HepG2 (cell line): Measurements from ENCODE around the gene KRTAP1-5. TPM values are rescaled to one million over a fixed set of nuclear protein-coding genes. Genes with fewer than 3 reads are reported as not detected.
"Not testable (repeated sequence)": the region's sequence is repeated elsewhere in the genome, so short reads cannot be mapped to it uniquely, and the experiment has no call there.

Source experiments
- CEBPG ChIP-seq: IDR thresholded peaks from 2 replicates; pipeline ENCODE4 v1.6.1; 2016
- CREM ChIP-seq, 2 experiments: sonication (generic) in 1 of 2; formaldehyde crosslinking in 1 of 2; IDR thresholded peaks; 2 replicates each; pipeline versions ENCODE4 v1.4.0 to v1.6.1; 2016 to 2020; ENCODE audit warnings: antibody characterized with exemption in 1 of 2, mild to moderate bottlenecking in 1 of 2, missing genetic modification reagents in 1 of 2
- GATA4 ChIP-seq: sonication (generic); IDR thresholded peaks from 2 replicates; pipeline ENCODE4 v1.6.1; 2016; ENCODE audit warnings: antibody characterized with exemption, low read depth, borderline replicate concordance
- GFI1 ChIP-seq: sonication (generic); formaldehyde crosslinking; IDR thresholded peaks from 2 replicates; pipeline ENCODE4 v1.5.0; 2020; ENCODE audit warnings: missing genetic modification reagents, mild to moderate bottlenecking, borderline replicate concordance
- HDAC2 ChIP-seq: sonication (generic); formaldehyde crosslinking; IDR thresholded peaks from 2 replicates; pipeline ENCODE4 v1.4.0; 2020; ENCODE audit warnings: missing genetic modification reagents
- HMG20B ChIP-seq: conservative IDR thresholded peaks from 2 replicates; pipeline ENCODE4 v1.6.1; 2016; ENCODE audit warnings: missing genetic modification reagents, missing compliant biosample characterization
- NCOA2 ChIP-seq: sonication (generic); formaldehyde crosslinking; IDR thresholded peaks from 2 replicates; pipeline ENCODE4 v1.8.0; 2022; ENCODE audit warnings: inconsistent platforms
- NCOR1 ChIP-seq: fragments of 200-600 bp; sonication (generic); IDR thresholded peaks from 2 replicates; pipeline ENCODE4 v1.7.0; 2017; ENCODE audit warnings: antibody characterized with exemption, low read length, borderline replicate concordance
- NFIC ChIP-seq: IDR thresholded peaks from 2 replicates; pipeline ENCODE4 v1.6.1; 2012; ENCODE audit warnings: mild to moderate bottlenecking, low read length, inconsistent platforms
- RCOR2 ChIP-seq: IDR thresholded peaks from 2 replicates; pipeline ENCODE4 v1.6.1; 2016; ENCODE audit warnings: missing biosample characterization, missing genetic modification reagents
- RXRB ChIP-seq: IDR thresholded peaks from 2 replicates; pipeline ENCODE4 v1.6.1; 2016; ENCODE audit warnings: borderline replicate concordance, missing genetic modification reagents, missing compliant biosample characterization
- SOX5 ChIP-seq: IDR thresholded peaks from 2 replicates; pipeline ENCODE4 v1.6.1; 2016; ENCODE audit warnings: borderline replicate concordance
- TBL1XR1 ChIP-seq: fragments of 150-350 bp; IDR thresholded peaks from 2 replicates; pipeline ENCODE4 v1.6.1; 2014; ENCODE audit warnings: borderline replicate concordance, low read length; ENCODE audit not compliant: partially characterized antibody
- ZNF205 ChIP-seq: IDR thresholded peaks from 2 replicates; pipeline ENCODE4 v1.6.1; 2018; ENCODE audit warnings: missing biosample characterization, missing genetic modification reagents
- polyA plus RNA-seq, 8 experiments: library from polyadenylated mRNA; depleted of rRNA in 3 of 8; stranded (reverse) in 7 of 8; unstranded in 1 of 8; fragments of >200 nt; fragmentation: Illumina TruSeq in 4 of 8; extraction: Trizol in 4 of 8; gene quantifications; 2 replicates each; pipeline versions ENCODE4 v1.2.1 to v1.2.3, GENCODE V29; 2011 to 2016; ENCODE audit warnings: low read depth in 4 of 8, missing spikeins in 1 of 8, mixed read lengths in 1 of 8; ENCODE audit not compliant: insufficient read depth in 1 of 8
- total RNA-seq, 5 experiments: library from RNA; depleted of rRNA; stranded (reverse); fragments of >200 nt; fragmentation: Illumina TruSeq; extraction: Trizol; gene quantifications; 2 replicates each; pipeline ENCODE4 v1.2.3, GENCODE V29; 2016; ENCODE audit warnings: low read depth in 1 of 5
- TF ChIP-seq, protein P1 (sequence below): sonication (generic); formaldehyde crosslinking; IDR thresholded peaks from 2 replicates; pipeline ENCODE4 v1.4.0; 2020; ENCODE audit warnings: missing genetic modification reagents, mild to moderate bottlenecking, borderline replicate concordance
- TF ChIP-seq, protein P2 (sequence below): IDR thresholded peaks from 2 replicates; pipeline ENCODE4 v1.6.1; 2012; ENCODE audit warnings: low read depth, low read length, improper control_type of control experiment
- TF ChIP-seq, protein P3 (sequence below), 2 experiments: fragments of 450-650 bp in 1 of 2; sonication (generic) in 1 of 2; formaldehyde crosslinking; IDR thresholded peaks; 2 replicates each; pipeline versions ENCODE4 v1.5.0 to v1.8.0; 2020 to 2022; ENCODE audit warnings: mild to moderate bottlenecking in 1 of 2, missing genetic modification reagents in 1 of 2
- TF ChIP-seq, protein P4 (sequence below): IDR thresholded peaks from 2 replicates; pipeline ENCODE4 v1.6.1; 2016; ENCODE audit warnings: low read depth
- TF ChIP-seq, protein P5 (sequence below): IDR thresholded peaks from 2 replicates; pipeline ENCODE4 v1.6.1; 2016; ENCODE audit warnings: mild to moderate bottlenecking
- TF ChIP-seq, protein P6 (sequence below): sonication (generic); formaldehyde crosslinking; IDR thresholded peaks from 2 replicates; pipeline ENCODE4 v1.4.0; 2020; ENCODE audit warnings: missing genetic modification reagents

Gene KRTAP1-5
- total and polyA plus RNA-seq, 2 of the 13 experiments (the other 11 are each of a cell fraction or from before 2014, with no cell fraction given), result 0.09 TPM; not detected in 1

DNA sequence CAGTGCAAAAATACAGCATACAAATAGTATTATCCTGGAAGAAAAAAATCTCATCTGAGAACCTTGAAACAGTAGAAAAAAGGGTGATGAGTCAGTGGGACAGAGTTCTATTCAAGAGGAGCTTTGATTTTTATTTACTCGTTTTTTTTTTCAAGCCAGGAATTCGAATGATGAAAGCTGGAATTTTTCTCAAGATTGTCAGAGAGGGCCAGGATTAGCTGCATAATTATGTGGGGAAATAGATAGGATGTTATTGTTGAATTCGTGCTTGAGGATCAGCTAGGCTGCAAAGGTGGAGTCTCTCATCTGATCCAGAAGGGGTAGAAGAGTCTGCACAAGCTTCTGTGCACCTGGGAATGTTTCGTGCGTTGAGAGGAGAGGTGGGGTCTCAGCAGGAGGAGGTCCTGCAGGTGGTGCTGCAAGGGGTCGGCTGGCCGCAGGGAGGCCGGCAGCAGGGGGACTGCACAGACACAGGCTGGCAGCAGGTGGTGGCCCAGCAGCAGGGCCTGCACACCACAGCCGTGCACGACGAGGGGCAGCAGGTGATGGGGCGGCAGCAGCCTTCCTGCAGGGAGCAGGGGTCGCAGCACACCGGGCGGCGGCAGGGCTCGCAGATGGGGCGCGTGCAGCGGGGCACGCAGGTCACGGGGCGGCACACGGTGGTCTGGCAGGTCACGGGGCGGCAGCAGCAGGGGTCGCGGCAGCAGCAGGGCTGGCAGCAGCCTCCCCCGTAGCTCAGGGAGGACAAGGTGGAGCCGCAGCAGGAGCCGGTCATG lies 32.5 kb upstream of the KRTAP1-5 start (continued):
- TF ChIP-seq, protein P1, sequence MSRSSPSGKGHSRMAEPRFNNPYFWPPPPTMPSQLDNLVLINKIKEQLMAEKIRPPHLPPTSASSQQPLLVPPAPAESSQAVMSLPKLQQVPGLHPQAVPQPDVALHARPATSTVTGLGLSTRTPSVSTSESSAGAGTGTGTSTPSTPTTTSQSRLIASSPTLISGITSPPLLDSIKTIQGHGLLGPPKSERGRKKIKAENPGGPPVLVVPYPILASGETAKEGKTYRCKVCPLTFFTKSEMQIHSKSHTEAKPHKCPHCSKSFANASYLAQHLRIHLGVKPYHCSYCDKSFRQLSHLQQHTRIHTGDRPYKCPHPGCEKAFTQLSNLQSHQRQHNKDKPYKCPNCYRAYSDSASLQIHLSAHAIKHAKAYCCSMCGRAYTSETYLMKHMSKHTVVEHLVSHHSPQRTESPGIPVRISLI (CRISPR knock-in tag), result peak; percentile 97
- TF ChIP-seq CREM (IDR thresholded peaks at IDR 0.05) (peak; percentile 90), GFI1 (CRISPR knock-in tag) (peak; percentile 97), ZNF205 (CRISPR knock-in tag) (peak; percentile 5; the same call in 1 of the 2 replicates), CEBPG (CRISPR knock-in tag) (peak; percentile 59), RCOR2 (CRISPR knock-in tag) (peak; percentile 85), GATA4 (peak; percentile 90; the same call in 1 of the 2 replicates), SOX5 (CRISPR knock-in tag) (peak; percentile 92), HDAC2 (CRISPR knock-in tag) (peak; percentile 65; the same call in 1 of the 2 replicates), RXRB (CRISPR knock-in tag) (peak; percentile 89), HMG20B (peak; percentile 94), NCOR1 (peak; percentile 79; the same call in 1 of the 2 replicates), NCOA2 (CRISPR knock-in tag) (peak; percentile 94), NFIC (peak; percentile 96; the same call in 1 of the 2 replicates), TBL1XR1 (peak; percentile 55)
- not testable (repeated sequence) for TF ChIP-seq CREM (CRISPR knock-in tag; IDR thresholded peaks at IDR 0.05)
- TF ChIP-seq, protein P2, sequence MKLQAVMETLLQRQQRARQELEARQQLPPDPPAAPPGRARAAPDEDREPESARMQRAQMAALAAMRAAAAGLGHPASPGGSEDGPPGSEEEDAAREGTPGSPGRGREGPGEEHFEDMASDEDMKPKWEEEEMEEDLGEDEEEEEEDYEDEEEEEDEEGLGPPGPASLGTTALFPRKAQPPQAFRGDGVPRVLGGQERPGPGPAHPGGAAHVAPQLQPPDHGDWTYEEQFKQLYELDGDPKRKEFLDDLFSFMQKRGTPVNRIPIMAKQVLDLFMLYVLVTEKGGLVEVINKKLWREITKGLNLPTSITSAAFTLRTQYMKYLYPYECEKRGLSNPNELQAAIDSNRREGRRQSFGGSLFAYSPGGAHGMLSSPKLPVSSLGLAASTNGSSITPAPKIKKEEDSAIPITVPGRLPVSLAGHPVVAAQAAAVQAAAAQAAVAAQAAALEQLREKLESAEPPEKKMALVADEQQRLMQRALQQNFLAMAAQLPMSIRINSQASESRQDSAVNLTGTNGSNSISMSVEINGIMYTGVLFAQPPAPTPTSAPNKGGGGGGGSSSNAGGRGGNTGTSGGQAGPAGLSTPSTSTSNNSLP, result peak; percentile 98
- TF ChIP-seq, protein P3, sequence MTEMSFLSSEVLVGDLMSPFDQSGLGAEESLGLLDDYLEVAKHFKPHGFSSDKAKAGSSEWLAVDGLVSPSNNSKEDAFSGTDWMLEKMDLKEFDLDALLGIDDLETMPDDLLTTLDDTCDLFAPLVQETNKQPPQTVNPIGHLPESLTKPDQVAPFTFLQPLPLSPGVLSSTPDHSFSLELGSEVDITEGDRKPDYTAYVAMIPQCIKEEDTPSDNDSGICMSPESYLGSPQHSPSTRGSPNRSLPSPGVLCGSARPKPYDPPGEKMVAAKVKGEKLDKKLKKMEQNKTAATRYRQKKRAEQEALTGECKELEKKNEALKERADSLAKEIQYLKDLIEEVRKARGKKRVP (CRISPR knock-in tag; IDR thresholded peaks at IDR 0.05), result peak in 1 of 2 experiments; percentile 81; a peak in 2 of 4 replicates
- TF ChIP-seq, protein P4, sequence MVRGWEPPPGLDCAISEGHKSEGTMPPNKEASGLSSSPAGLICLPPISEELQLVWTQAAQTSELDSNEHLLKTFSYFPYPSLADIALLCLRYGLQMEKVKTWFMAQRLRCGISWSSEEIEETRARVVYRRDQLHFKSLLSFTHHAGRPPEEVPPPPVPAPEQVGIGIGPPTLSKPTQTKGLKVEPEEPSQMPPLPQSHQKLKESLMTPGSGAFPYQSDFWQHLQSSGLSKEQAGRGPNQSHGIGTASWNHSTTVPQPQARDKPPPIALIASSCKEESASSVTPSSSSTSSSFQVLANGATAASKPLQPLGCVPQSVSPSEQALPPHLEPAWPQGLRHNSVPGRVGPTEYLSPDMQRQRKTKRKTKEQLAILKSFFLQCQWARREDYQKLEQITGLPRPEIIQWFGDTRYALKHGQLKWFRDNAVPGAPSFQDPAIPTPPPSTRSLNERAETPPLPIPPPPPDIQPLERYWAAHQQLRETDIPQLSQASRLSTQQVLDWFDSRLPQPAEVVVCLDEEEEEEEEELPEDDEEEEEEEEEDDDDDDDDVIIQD (CRISPR knock-in tag), result peak; percentile 94
- TF ChIP-seq, protein P5, sequence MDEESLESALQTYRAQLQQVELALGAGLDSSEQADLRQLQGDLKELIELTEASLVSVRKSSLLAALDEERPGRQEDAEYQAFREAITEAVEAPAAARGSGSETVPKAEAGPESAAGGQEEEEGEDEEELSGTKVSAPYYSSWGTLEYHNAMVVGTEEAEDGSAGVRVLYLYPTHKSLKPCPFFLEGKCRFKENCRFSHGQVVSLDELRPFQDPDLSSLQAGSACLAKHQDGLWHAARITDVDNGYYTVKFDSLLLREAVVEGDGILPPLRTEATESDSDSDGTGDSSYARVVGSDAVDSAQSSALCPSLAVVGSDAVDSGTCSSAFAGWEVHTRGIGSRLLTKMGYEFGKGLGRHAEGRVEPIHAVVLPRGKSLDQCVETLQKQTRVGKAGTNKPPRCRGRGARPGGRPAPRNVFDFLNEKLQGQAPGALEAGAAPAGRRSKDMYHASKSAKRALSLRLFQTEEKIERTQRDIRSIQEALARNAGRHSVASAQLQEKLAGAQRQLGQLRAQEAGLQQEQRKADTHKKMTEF (CRISPR knock-in tag), result peak; percentile 88
- TF ChIP-seq, protein P6, sequence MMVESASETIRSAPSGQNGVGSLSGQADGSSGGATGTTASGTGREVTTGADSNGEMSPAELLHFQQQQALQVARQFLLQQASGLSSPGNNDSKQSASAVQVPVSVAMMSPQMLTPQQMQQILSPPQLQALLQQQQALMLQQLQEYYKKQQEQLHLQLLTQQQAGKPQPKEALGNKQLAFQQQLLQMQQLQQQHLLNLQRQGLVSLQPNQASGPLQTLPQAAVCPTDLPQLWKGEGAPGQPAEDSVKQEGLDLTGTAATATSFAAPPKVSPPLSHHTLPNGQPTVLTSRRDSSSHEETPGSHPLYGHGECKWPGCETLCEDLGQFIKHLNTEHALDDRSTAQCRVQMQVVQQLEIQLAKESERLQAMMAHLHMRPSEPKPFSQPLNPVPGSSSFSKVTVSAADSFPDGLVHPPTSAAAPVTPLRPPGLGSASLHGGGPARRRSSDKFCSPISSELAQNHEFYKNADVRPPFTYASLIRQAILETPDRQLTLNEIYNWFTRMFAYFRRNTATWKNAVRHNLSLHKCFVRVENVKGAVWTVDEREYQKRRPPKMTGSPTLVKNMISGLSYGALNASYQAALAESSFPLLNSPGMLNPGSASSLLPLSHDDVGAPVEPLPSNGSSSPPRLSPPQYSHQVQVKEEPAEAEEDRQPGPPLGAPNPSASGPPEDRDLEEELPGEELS (CRISPR knock-in tag), result peak; percentile 79
